GM21423 (cell line): ENCODE measurements around the gene WDR33.

ENCODE experiments used
- ATAC-seq: cut with Tn5 transposase; IDR thresholded peaks from one replicate; pipeline ENCODE4 v1.9.1; 2021; ENCODE audit warnings: mild to moderate bottlenecking, moderate library complexity; ENCODE audit not compliant: unreplicated experiment

WDR33 gene

DNA sequence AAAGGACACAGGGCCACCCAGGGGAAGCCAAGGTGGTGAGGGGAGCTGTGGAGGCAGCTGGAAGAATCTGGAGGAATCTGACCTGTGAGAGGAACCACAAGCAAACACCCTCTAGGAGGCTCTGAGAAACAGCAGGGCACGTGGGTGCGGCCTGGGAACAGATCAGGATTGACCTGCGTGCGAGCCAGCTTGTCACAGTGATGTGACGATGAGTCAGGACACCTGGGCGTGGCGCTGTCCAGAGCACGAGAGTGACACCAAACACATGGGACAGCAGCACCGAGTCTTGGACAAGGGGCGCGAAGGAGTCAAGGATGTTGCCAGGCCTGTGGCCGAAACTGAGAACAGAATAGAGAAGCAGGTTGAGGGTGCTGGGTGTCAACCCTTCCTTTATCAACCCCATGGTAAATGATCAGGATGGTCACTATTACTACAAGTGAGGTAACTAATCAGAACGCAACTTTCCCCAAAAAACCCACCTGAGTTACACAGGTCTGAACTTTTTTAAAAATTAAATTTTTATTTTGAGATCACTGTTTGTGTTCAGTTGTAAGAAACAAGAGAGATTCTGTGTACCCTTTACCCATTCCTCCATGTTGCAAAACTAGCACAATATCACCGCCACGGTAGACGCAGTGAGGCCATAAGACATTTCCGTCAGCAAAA, 110.3 kb downstream of the WDR33 start:
- ATAC-seq, result peak; percentile 63

DNA sequence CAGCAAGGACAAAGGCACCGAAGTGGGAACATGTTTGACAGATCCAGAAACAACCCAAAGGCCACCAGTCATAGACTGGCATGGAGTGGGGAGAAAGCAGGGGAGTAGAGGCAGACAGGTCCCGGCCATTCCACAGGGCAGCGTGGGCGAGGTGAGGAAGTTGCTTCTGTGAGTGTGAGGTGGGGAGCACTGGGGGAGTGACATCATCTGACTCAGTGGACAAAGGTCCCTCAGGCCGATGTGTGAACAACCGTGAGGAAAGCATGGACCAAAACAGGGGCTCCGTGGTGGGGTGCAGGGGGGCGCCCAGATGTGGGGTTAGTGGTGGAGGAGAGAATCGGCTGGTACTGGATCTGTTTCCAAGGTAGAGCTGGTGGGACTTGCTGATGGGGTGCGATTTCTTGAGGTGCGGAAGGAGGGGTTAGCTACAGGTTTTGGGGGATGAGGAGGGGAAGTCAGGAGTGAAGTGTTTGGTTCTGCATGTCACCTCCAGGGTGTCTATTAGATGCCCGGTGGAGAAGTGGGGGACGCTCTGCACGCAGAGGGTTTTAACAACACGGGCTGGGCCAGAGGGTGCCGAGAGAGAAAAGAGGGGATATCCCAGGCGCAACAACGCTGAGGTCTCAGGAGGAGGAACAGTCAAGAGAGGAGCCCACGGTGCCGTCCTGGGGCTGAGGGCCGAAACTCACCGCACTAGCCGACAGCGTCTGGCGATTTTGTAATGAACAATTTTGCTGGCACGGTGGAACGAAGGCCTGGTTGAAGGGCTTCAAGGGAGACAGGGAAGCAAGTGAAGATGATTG, 112.2 kb downstream of the WDR33 start:
- no peak for ATAC-seq

DNA sequence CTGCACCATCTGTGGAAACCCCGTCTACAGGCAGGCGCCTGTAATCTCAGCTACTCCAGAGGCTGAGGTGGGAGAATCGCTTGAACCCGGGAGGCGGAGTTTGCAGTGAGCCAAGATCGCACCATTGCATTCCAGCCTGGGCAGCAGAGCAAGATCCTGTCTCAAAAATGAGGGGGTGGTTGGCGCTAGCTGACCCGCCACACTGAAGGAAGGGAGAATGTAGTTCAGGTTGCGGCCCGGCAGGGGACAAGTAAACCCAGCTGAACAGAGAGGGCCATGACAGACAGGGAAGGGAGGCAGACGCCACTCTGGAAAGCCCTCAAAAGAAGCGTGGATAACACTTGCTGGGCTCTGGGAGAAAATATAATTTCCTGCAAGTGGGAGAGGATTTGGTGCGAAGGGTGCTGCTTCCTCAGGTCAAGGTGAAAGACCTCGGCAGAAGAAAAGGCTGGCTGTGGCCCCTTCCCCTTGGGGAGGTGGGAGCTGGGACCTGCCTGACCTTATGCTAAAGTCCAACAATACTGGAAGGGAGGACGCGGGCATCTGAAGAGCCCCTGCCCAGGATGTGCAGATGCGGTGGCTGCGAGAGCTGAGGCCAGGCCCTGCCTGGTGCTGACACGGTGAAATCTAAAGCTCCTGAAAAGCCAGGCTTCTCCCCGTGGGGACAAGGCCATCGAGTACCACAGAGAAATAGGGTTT, 113.3 kb downstream of the WDR33 start:
- ATAC-seq, result no peak

DNA sequence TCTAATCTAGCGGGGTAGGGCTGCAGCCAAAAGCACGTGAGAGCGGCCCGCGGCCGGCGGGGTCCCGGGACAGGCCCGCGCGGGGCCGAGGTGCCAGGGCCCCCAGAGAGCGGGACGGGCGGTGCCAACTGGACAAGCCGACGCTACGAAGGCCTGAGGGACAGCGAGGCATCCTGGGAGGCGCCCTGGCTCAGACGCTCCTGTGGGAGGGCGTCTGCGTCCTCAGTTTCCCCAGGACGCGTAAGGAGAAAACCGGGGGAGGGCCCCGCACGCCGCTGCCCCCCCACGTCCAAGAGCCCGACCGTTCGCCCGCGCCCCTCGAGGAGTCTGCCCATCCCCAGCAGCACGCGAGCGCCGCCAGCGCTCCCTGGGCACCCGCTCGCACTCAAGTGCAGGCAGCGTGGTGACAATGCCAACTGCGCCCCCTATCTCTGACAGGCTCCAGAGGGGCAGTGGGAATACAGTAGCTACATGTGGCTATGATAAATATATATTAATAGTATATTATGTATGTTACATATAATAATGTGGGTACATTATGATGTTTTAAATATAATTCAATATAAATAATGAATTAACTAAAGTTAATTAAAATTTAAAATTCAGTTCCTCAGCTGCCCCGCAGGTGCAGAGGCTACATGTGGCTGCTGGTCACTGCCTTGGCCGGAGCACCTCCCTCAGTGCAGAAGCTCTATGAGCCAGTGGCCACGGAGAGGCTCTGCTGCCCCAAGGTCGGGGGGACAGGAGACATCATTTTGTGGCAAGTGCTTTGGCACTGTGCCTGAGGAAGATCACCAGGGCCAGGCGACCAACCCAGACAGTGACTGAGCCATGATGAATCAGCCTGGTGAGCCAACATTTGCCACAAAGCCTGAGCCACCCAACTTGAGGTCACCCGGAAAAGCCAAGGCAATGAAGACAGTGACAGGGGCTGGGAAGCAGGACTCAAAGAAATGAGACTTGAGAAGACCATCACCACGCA, 115.2 kb downstream of the WDR33 start:
- no peak for ATAC-seq

DNA sequence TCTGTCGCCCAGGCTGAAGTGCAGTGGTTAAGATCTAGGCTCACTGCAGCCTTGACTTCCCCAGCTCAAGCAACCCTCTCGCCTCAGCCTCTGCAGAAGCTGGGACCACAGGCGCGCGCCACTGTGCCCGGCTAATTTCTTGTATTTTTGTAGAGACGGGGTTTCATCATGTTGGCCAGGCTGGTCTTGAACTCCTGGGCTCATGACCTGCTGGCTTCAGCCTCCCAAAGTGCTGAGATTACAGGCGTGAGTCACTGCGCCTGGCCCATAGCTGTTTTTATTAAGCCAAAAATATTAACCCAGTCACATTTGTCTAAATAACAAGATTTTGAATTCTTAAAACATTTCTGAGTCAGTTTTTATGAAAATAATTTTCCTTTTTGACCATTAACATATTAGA, 116.0 kb downstream of the WDR33 start:
- no peak for ATAC-seq

DNA sequence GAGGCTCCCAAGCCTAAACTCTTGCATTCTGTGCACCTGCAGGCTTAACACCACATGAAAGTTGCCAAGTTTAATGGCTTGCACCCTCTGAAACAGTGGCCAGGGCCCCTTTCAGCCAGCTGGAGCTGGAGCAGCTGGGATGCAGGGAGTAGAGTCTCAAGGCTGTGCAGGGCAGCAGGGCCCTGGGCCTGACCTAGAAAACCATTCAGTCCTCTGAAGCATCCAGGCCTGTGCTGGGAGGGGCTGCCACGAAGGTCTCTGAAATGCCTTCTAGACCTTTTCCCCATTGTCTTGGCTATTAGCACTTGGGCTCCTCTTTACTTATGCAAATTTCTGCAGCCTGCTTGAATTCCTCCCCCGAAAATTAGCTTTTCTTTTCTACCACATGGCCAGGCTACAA, 120.3 kb downstream of the WDR33 start:
- no peak for ATAC-seq

DNA sequence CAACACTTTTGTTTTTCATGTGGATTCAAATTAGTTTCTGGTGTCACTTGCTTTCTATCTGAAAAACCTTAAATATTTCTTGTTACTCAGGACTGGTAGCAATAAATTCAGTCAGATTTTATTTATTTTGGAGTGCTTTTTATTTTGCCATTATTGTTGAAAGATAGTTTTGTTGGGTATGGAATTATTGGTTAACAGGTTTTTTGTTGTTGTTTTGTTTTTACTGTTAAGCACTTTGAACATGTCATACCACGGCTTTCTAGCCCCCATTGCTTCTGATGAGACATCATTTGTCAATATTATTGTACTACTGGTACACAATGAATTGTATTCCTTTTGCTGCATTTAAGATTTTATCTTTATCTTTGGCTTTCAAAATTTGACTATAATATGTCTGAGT, 122.6 kb downstream of the WDR33 start:
- ATAC-seq, result no peak

DNA sequence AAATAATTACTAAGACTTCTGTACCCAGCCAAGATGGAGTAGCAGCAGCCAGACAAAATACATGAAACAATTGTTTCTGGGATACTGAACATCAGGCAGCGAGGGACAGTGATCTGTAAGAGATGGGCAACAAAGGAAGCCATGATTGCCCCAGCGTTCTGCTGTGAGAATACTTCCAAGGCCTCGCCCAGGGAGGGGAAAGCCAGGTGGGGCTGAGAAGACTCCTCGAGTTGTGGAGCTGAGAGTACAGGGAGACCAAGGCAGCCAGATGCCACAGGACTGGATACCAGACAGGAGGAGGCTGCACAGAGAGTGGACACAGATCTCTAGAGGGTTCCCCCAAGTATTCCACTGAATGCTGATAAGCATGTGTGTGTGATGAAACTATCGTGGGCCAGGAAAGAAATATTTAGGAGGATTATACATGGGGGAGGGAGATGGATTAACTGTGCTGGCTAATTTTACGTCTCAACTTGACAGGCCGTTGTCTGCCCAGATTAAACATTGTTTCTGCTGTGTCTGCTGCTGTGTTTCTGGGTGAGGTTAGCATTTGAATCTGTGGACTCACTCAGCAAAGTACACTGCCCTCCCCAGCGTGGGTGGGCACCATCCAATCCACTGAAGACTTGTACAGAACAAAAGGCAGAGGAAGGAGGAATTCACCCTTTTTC, 125.4 kb downstream of the WDR33 start:
- no peak for ATAC-seq

DNA sequence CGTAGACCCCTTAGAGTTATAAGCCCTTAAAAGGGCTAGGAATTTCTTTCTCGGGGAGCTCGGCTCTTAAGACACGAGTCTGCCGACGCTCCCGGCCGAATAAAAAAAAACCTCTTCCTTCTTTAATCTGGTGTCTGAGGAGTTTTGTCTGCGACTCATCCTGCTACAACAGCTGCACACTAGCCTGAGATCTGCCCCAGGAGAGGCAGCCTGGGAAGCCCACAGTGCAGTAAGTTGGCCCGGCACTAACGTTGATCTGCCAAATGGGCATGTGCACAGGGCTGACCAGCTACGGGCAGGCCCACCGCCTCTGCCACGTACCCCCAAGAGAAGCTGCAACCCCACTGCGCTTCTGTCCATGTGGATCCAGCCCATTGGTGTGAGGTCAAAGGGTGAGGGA, 127.2 kb downstream of the WDR33 start:
- no peak for ATAC-seq

DNA sequence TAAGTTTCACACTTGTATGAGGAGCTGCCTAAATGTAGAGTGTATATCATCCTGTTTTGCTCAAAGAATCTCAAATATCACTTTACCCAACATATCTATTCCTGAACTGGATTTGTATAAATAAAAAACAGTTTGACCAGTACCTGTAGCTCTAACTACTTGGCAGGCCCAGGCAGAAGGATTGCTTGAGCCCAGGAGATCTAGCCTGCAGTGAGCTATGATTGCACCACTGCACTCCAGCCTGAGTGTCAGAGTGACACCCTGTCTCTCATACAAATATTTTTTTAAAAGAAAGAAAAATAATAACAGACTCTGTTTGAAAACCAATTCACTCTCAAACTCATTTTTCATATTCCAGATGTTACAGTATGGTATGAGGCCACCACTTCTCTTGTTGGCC, 127.9 kb downstream of the WDR33 start:
- ATAC-seq, result no peak

DNA sequence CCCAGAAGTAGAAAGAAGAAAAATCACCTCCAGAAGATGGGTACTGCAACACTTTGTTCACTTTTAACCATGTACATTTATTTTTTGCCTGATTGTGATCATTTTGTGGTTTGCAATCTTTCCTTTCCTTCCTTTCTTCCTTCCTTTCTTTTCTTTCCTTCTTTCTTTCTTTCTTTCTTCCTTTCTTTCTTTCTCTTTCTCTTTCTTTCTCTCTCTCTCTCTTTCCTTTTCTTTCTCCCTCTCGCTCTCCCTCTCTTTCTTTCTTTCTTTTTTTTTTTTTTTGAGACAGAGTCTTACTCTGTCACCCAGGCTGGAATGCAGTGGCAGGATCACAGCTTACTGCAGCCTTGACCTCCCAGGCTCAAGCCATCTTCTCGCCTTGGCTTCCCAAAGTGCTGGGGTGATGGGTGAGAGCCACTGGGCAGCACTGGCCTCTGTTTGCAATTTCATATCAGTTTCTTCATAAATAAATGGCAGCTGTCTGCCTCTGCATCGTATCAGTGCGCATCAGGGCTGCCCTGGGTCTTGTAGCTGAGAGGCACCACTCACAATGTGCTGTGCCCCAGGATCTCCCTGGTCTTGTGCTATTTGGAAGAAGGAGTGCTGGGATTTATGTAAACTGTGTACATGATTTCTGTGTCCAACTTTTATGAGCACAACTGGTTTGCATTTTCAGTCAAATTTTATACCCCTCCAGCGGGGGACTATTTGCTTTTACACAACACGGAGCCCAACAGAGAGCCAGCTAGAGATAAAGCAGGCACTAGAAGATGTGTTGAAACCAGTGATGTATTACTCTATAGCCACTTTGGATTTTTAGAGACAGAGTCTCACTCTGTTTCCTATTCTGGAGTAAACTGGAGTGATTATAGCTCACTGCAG, 128.8 kb downstream of the WDR33 start:
- no peak for ATAC-seq

DNA sequence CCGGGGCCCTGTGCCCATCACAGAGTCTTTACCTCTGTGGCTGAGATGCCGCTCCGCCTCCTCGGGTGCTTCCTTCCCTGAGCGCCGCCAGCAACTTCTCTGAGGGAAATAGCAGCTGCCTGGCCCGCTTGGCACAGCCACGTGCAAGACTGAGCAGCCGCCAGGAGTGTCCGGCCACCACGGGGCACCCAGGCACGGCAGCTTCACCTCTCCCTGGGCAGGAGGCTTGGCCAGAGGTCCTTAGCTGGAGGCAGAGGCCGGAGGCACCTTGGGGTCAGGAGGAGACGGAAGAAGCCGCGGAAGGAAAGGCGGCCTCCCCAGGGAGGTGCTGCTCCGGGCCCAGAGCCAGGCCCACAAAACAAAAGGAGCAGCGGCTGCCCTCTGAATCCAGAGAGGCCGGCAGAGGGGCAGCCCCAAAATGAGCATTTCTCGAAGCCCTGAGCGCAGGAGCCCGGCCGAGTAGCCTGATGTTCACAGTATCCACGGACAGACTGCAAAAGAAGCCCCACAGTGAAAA, 129.6 kb downstream of the WDR33 start:
- no peak for ATAC-seq

DNA sequence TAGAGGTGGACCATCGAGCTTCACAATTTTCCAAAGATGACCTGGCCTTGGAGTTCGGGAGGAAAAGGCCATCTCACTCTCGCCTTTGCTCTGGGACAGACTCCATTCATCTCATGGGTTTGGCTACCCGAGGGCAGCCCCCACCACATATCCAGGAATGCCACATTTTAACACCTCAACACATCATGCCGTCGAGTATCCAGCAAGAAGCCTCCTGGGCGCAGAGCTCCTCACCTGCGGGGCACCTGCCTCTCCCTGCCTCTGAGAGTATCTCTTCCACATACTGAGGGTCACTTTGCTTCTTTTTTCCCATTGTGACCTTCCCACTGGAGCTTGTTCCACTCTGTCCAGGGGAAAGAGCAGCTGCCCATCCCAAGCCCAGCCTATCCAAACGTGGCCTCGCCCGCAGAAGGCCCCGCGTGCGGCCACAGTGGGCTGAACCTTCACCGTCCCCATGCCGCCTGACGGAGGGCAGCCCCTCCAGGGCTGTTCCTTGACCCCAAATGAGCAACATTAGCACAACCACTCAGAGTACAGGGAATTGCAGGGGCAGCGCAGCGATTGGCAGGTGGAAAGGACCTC, 130.2 kb downstream of the WDR33 start:
- ATAC-seq, result no peak

DNA sequence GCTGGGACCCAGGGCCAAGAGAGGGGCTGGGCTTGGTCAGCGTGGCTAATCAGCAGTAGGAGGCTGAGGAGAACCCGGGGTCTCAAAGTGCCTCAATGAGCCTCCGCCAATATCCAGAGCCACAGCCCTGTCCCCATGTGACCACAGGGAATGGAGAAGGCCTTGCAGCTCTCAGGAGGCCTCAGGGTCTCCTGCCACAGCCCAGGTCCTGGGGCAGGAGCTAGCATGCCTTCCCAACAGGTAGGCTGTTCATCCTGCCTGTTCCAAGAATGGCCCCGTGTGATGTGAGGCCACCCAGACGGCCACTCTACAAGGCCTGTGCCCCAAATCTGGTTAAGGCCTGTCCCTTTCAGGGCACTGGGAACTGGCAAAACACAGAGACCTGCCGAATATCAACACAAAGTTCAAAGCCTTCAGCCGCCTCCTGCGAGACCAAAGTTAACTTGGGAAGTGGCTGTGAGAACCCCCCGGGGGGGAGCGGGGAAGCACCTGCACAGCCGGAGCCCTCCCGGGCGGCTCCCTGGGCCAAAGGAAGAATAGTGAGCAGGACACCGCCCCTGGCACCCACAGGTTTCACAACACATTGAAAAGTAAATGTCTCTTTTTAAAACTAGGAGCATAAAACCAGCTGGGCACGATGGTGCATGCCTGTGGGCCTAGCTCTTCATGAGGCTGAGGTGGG, 131.2 kb downstream of the WDR33 start:
- no peak for ATAC-seq

DNA sequence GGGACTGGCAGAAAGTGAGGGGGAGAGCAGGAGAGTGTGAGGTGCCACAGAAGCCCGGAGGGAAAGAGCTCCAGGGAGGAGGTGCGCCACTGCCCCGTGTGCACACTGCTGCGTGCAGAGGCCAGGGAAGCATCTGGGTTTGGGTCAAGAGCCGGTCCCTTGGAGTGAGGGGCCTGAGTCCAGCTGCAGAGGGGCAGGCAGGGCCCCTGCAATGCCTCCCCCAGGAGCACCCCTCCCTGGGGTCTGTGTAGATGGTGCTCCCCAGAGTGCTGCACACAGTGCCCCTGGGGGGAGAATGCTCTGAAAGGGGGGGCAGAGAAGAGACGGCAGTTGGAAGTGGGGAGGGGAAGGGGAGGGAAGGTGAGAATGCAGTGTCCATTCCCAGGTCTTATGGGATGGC, 132.0 kb downstream of the WDR33 start:
- no peak for ATAC-seq

DNA sequence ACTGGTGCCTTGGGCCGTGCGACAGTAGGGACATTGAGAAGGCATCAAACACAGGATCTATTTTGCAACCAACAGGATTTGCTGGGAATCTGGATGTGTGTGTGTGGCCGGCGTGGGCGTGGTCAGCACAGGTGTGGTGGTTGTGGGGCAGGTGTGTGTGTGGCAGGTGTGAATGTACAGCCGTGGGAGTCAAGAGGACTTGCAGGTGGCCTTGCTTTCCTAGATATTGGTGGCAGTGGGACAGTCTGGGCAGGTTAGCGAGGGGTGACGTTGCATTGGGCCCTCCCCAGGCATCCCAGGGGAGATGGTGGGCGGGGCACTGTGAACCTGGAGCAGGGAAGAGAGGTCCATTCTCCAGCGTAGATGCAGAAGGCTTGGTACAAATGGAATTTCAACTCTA, 132.4 kb downstream of the WDR33 start:
- no peak for ATAC-seq

DNA sequence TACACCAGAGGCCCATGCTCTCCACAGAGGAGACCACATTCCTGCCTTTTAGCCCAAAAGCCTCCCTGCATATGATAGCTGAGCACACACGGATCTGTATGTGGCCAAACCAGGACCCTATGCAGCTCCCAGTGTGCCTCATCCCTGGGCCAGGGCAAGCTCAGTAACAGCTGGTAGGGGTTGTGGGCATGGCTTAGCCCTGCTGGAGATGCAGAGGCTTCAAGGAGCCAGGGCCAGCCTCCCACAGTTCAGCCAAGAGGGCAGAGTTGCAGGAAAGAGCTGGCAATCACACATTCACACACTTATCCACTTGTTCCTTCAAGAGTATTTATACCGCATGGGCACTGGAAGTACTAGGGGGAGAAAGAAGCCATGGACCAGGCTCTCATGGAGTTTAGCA, 134.1 kb downstream of the WDR33 start:
- ATAC-seq, result no peak
